Ovary (tissue), 9 donors: ENCODE measurements around the gene NT5DC4. TPM values are rescaled to one million over a fixed set of nuclear protein-coding genes. Genes with fewer than 3 reads are reported as not detected.

Experiments
- DNase-seq, 5 donors: peaks; one replicate each; pipeline ENCODE4 v3.0.0-alpha.2; 2019 to 2020
- H3K27ac ChIP-seq, 2 donors: fragments of 200-600 bp; one replicate each; pipeline versions ENCODE4 v1.5.1 to v1.8.0; 2019 to 2022
- H3K27me3 ChIP-seq: fragments of 200-600 bp; one replicate; pipeline ENCODE4 v1.8.0; 2022
- H3K36me3 ChIP-seq: fragments of 200-600 bp; sonication (generic); one replicate; pipeline ENCODE4 v1.5.1; 2019
- H3K4me1 ChIP-seq: one replicate; pipeline ENCODE4 v1.8.1; 2013; ENCODE audit warnings: mild to moderate bottlenecking, moderate library complexity; ENCODE audit not compliant: insufficient read depth
- H3K4me3 ChIP-seq: fragments of 200-600 bp; sonication (generic); one replicate; pipeline ENCODE4 v1.5.1; 2017
- H3K9me3 ChIP-seq, 2 donors: fragments of 200-600 bp in 1 of 2; sonication (generic) in 1 of 2; one replicate each; pipeline versions ENCODE4 v1.5.1 to v1.8.1; 2013 to 2019; ENCODE audit warnings: mild to moderate bottlenecking in 1 of 2, moderate library complexity in 1 of 2
- EP300 ChIP-seq: sonication (generic); formaldehyde crosslinking; IDR thresholded peaks from one replicate; pipeline ENCODE4 v1.6.1; 2017; ENCODE audit warnings: antibody characterized with exemption
- POLR2A ChIP-seq: fragments of 450-650 bp; IDR thresholded peaks from one replicate; pipeline ENCODE4 v1.6.1; 2017; ENCODE audit warnings: antibody characterized with exemption, mild to moderate bottlenecking, moderate library complexity
- WGBS, 3 donors: extraction: QIAGEN DNeasy Blood & Tissue Kit in 1 of 3; methylation state at CpG; one replicate each; pipeline versions ENCODE4 v1.1.5 to v1.1.7; 2013 to 2017; 5-methylcytosine and 5-hydroxymethylcytosine counted together
- intact Hi-C, 4 donors: fragments of 100-400 bp; cut with DNase I; formaldehyde crosslinking; loops; one replicate each; pipeline versions ENCODE4 v1.11.0 to v1.15.1; 2022 to 2023
- polyA plus RNA-seq, 2 donors: library from polyadenylated mRNA; stranded (reverse); fragments of 200-250 nt in 1 of 2; fragments of 350-450 nt in 1 of 2; fragmentation: Illumina TruSeq in 1 of 2; extraction: RNeasy Lipid Tissue Mini Kit (QIAGEN cat#74804) in 1 of 2; gene quantifications; one replicate each; pipeline ENCODE4 v1.2.3, GENCODE V29; 2013 to 2014
- total RNA-seq, 7 donors: library from RNA; depleted of rRNA in 2 of 7; stranded (reverse); fragments of >200 nt in 2 of 7; fragmentation: NEBNext Ultra II Directional in 3 of 7; extraction: Animal tissue kit (Norgen Biotek cat#: 25700) in 3 of 7; gene quantifications; one replicate each; pipeline versions ENCODE4 v1.1.0 to v1.2.4, GENCODE V29; 2016 to 2023
- TF ChIP-seq, protein P1 (sequence below), 3 donors: fragments of 450-650 bp in 2 of 3; fragments of 200-600 bp in 1 of 3; IDR thresholded peaks; one replicate each; pipeline versions ENCODE4 v1.5.1 to v1.8.0; 2016 to 2022; ENCODE audit warnings: antibody characterized with exemption in 3 of 3, mild to moderate bottlenecking in 1 of 3
- donor health status: DM: no; HTN: no; CAD: no; lungs with moderate emphysema.
- donor health status: DM: no; HTN: no; CAD: no.
- donor health status: Bipolar disorder and iron deficiency.
- donor health status: DM: yes; HTN: yes; CAD: no.
- donor health status: DM: no; HTN: no; CAD: no.
- donor health status: DM: yes; HTN: yes; CAD: no.

The NT5DC4 gene
- total and polyA plus RNA-seq, 9 donors: not detected

DNA sequence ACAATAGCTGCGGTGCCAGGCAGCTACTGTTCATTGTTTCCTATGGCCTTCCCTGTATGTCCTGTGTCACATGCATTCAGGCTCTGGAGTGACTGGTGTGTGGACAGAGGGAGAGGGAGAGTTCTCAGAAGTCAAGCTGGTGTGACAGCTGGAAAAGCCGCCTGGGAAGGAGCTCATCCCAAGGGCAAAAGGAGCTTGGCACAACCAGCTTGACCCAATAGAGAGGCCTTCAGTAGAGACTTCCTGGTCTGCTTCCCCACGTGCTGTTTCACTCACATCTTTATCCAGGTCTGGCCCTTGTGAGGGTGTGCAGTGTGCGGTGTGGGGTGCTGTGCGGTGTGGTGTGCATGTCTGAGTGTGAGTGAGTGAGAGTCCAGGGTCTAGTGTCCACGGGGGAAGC lies 11.1 kb upstream of the NT5DC4 start:
- H3K27me3 ChIP-seq: no peaks in the 10 kb centered on the region
- WGBS, 3 donors: 77 to 79% (median 77%) methylated on average over 6 of the region's 6 CpGs
- no peaks in the 10 kb centered on the region for H3K4me1 ChIP-seq
- no peak overlapping the region for H3K27ac ChIP-seq
- no peak overlapping the region for H3K4me3 ChIP-seq
- TF ChIP-seq EP300 (no peak), POLR2A (no peak)
- TF ChIP-seq, protein P1, sequence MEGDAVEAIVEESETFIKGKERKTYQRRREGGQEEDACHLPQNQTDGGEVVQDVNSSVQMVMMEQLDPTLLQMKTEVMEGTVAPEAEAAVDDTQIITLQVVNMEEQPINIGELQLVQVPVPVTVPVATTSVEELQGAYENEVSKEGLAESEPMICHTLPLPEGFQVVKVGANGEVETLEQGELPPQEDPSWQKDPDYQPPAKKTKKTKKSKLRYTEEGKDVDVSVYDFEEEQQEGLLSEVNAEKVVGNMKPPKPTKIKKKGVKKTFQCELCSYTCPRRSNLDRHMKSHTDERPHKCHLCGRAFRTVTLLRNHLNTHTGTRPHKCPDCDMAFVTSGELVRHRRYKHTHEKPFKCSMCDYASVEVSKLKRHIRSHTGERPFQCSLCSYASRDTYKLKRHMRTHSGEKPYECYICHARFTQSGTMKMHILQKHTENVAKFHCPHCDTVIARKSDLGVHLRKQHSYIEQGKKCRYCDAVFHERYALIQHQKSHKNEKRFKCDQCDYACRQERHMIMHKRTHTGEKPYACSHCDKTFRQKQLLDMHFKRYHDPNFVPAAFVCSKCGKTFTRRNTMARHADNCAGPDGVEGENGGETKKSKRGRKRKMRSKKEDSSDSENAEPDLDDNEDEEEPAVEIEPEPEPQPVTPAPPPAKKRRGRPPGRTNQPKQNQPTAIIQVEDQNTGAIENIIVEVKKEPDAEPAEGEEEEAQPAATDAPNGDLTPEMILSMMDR (IDR thresholded peaks at IDR 0.05): no peak
- no peaks in the 10 kb centered on the region for H3K9me3 ChIP-seq
- no peaks in the 10 kb centered on the region for H3K36me3 ChIP-seq
- intact Hi-C loops: no loop called here
- no peak for DNase-seq

DNA sequence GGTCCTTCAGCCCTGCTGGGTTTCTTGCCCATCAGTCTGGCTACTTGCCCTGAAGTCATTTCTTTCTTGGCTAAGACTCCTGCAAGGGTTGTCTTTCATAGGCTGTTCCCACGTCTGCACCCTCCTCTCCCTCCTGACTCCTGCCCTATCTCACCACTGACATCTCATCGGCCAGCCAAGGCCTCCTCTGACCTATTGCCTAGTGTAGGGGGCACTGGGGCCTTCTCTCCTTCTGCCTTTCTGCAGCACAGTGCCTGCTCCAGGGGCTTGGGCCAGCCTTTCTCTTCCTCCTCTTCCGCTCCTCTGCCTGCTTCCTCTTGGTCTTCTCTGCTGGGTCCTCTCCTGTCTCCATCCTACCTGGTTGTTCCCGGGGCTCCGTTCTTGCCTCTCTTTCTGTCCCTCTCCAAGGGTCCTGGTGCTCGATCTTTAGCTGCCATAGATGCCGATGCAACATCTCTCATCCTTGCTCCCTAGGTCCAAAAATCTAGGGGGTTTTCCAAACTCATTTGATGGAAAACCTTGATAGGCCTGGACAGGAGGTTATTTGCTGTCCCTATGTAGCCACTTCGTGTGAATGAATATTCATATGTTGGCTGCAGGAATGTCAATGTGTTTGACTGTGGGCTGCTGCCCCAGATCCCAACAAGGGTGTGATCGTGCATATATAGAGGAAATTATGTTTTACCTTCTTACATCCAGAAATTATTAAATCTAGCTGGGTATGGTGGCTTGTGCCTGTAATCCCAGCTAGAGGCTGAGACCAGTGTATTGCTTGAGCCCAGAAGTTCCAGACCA lies 9.7 kb upstream of the NT5DC4 start:
- H3K27ac ChIP-seq: no peak overlapping the region
- no peaks in the 10 kb centered on the region for H3K4me1 ChIP-seq
- no peak for DNase-seq
- intact Hi-C loops: no loop called here
- no peaks in the 10 kb centered on the region for H3K27me3 ChIP-seq
- no peaks in the 10 kb centered on the region for H3K36me3 ChIP-seq
- WGBS, 3 donors: 77 to 82% (median 78%) methylated on average over 9 of the region's 9 CpGs
- H3K9me3 ChIP-seq: no peaks in the 10 kb centered on the region
- H3K4me3 ChIP-seq: no peak overlapping the region
- TF ChIP-seq, protein P1 (IDR thresholded peaks at IDR 0.05): no peak
- TF ChIP-seq POLR2A (no peak), EP300 (no peak)

DNA sequence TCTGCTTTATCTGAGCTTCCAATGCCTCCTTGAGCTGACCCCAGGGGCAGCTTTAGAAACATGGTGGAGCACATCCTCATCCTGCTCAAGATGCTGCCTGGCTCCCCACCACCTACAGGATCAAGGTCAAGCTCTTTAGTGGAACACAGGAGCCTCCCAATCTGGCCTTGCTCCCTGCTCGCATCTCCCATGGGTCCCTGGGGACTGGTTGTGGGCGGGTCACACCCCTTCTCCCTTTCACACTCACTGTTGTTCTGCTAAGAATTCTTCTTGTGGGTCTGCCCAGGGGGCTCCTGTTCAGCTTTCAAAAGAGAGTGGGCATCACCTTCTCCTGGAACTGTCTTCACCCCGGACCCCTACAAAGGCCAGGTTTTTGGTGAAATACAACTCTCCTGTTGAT lies 8.4 kb upstream of the NT5DC4 start:
- Histone ChIP-seq H3K36me3 (no peaks in the 10 kb centered on the region), H3K9me3 (no peaks in the 10 kb centered on the region), H3K27ac (no peak overlapping the region), H3K27me3 (no peaks in the 10 kb centered on the region), H3K4me1 (no peaks in the 10 kb centered on the region), H3K4me3 (no peak overlapping the region)
- WGBS, 3 donors: 71 to 80% (median 77%) methylated on average over 3 of the region's 3 CpGs
- no peak for DNase-seq
- intact Hi-C loops: no loop called here
- TF ChIP-seq, protein P1 (IDR thresholded peaks at IDR 0.05): no peak
- TF ChIP-seq POLR2A (no peak), EP300 (no peak)

DNA sequence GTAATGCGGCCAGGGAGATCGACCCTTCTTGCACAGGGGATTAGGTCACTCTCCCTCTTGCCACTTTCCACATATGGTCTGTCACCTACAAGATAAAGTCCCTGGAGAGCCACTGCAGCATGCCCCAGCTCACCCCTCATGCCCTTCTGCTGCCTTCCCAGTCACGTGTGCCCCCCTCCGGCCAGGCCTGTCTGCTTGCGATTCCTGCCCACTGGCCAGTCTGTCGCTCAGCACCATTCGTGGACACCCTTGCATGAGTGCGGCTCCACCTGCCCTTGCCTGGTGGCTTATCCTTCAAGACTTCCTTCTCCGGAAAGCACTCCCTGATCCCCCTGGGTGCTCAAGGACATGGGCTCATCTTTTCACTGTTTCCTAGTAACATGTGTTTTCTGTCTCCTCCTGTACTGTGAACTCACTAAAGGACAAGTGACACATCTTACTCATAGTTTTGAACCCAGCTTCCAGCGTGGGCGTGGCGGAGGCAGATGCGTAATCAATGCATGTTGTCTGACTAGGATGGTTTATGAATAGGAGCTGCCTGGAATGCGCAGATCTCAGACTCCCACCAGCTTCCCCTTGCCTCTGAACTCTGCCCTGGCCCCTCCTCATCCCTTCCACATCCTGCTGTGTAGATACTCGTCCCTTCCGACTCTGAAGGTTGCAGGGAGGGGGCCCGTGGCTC lies 7.8 kb upstream of the NT5DC4 start:
- no peaks in the 10 kb centered on the region for H3K9me3 ChIP-seq
- H3K4me3 ChIP-seq: no peak overlapping the region
- TF ChIP-seq, protein P1 (IDR thresholded peaks at IDR 0.05): no peak
- TF ChIP-seq EP300 (no peak), POLR2A (no peak)
- no peak for DNase-seq
- 12 to 20% (median 15%) methylated on average over 17 of the region's 17 CpGs for WGBS, 3 donors
- H3K27ac ChIP-seq: no peak overlapping the region
- H3K36me3 ChIP-seq: no peaks in the 10 kb centered on the region
- H3K4me1 ChIP-seq: no peaks in the 10 kb centered on the region
- intact Hi-C loops: no loop called here
- no peaks in the 10 kb centered on the region for H3K27me3 ChIP-seq
